HG03571 (cell line): Measurements from ENCODE around the gene GLP1R.

Experiments used
- ATAC-seq: cut with Tn5 transposase; IDR thresholded peaks from one replicate; pipeline ENCODE4 v1.9.1; 2021; ENCODE audit not compliant: unreplicated experiment

GLP1R gene

GRCh38 chr6:39048481-39049399 lies at the start of gene GLP1R:
GLP1R (plus strand) TSS chr6:39048781; CDS start chr6:39048841, 60 bp downstream.
- ATAC-seq, result no peak

GRCh38 chr6:39003072-39003471 lies 45.5 kb upstream of the GLP1R start:
- no peak for ATAC-seq

- no peak for ATAC-seq
Observed at GRCh38 chr6:39003492-39003891, 45.1 kb upstream of the GLP1R start.

- no peak for ATAC-seq
Observed at GRCh38 chr6:39004801-39005200, 43.8 kb upstream of the GLP1R start.

GRCh38 chr6:39005774-39006173 lies 42.8 kb upstream of the GLP1R start:
- no peak for ATAC-seq

DNA sequence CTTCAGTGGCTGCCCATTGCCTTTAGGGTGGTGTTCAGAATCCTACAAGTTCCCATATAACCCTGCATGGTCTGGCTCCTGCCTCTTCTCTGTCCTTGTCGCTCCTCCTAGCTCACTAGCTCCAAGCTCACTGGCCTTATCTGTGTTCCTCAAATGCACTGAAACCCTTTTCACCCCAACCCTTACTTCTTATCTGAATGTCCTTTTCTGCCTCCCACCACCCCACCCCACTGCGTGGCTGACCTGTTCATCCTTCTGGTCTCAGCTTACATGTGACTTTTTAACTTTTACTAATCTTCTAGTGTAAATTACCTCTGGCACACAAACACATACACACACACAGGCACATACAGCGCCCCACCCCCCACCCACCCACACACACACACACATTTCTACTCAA lies 41.0 kb upstream of the GLP1R start:
- ATAC-seq, result no peak

DNA sequence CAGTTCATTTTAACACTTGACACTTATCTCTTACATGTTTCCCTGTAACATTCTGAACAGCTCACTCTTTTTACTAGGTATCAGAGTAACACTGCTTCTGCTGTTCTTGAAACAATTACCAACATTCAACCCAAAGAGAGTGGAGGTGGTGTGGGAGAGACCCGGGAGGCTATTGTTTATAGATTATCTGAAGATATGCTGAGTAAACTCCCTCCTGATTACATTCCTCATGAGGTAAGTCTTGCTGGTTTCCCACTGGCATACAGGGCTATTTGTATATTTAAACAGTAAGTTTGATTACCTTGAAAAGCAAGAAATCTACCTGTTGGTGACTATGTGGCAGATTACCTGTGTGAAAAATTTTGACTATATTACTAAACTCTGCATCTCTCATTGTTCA lies 39.8 kb upstream of the GLP1R start:
- no peak for ATAC-seq

DNA sequence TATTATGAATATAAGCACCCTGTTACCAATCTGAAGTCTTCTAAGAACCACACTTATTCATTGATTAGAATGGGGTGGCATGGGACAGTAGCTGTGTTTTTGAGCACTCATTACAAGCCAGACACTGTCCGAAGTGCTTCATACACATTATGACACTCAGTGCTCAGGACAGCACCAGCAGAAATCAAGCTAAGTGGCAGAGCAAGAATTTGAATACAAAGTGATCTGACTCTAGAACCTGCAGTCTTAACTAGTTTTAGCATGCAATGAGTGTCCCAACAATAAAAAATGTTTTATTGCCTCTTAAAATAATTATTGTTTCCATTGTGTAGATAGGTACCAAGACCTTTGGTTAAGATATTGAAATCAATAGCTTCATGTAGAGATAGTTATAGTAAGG lies 39.1 kb upstream of the GLP1R start:
- ATAC-seq, result no peak

- no peak for ATAC-seq
Observed at GRCh38 chr6:39016839-39017546, 31.6 kb upstream of the GLP1R start.

- ATAC-seq, result no peak
Observed at GRCh38 chr6:39017547-39017880, 31.1 kb upstream of the GLP1R start.

- no peak for ATAC-seq
Observed at GRCh38 chr6:39018103-39018502, 30.5 kb upstream of the GLP1R start.

- ATAC-seq, result no peak
Observed at GRCh38 chr6:39020136-39020535, 28.4 kb upstream of the GLP1R start.

DNA sequence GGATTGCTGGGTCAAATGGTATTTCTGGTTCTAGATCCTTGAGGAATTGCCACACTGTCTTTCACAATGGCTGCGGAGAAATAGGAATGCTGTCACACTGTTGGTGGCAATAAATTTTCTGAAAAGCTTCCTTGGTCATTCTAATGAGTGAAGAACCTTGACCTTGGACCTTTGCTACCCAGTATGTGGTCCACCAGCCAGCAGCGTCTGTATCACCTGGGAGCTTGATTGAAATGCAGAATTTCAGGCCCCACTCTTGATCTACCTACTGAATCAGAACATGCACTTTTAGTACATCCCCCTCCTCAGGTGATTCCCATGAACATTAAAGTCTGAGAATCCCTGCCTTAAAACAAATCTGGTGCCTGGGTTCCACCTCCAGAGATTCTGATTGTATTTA lies 27.5 kb upstream of the GLP1R start:
- no peak for ATAC-seq

- ATAC-seq, result no peak
Observed at GRCh38 chr6:39021779-39022178, 26.8 kb upstream of the GLP1R start.

GRCh38 chr6:39026175-39026574 lies 22.4 kb upstream of the GLP1R start:
- ATAC-seq, result no peak

- ATAC-seq, result no peak
Observed at GRCh38 chr6:39029156-39030011, 19.2 kb upstream of the GLP1R start.

- ATAC-seq, result no peak
Observed at GRCh38 chr6:39035681-39036080, 12.9 kb upstream of the GLP1R start.

GRCh38 chr6:39037082-39037508 lies 11.5 kb upstream of the GLP1R start:
- ATAC-seq, result no peak

DNA sequence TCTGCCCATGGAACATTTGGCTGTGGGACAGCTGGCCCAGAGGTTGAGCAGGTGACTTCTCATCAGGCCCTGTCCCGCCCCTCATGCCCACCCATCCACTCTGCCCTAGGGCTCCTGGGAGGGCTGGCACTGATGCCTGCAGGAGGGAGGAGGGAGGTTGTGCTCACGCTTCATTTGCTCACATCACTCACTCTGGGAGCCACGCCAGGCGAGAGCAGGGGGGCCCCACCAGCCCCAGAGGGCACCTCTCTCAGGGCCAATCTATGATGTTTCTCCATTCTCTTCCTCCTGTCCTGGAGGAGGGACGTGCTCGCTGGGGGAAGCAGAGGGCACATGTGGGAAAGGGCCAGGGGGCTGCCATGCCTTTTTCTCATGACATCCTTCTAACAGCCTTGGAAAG lies 10.9 kb upstream of the GLP1R start:
- ATAC-seq, result no peak

- ATAC-seq, result no peak
Observed at GRCh38 chr6:39040080-39040673, 8.4 kb upstream of the GLP1R start.

DNA sequence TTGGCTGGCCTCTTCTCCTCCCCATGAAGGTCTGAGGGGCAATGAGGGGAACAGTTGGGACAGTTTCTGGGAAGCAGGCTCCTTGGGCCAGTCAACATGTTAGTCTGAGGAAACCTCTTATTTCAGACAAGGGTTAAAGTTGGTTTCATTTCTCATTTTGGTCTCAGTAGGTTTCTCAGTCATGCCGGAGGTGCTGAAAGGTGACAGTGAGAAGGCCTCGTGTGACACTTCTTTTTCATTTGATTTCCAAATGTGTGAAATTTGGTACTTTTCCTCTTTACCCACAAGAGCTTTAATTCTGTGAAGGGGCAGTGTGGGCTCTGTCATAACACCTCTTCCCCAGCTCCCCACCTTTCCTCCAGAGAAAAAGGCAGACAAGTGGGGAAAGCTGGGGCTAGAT lies 7.5 kb upstream of the GLP1R start:
- ATAC-seq, result no peak
